Osteocyte (in vitro differentiated cells): ENCODE results near the gene CRACDL. TPM values are rescaled to one million over a fixed set of nuclear protein-coding genes. Genes with fewer than 3 reads are reported as not detected.

Experiments used
- DNase-seq: peaks from one replicate; pipeline ENCODE4 v3.0.0; 2021; ENCODE audit warnings: mixed read lengths; ENCODE audit not compliant: unreplicated experiment; ENCODE audit errors: extremely low spot score
- H3K27ac Mint-ChIP-seq: one replicate; pipeline ENCODE4 v1.8.0; 2021; ENCODE audit warnings: mild to moderate bottlenecking, mixed read lengths; ENCODE audit not compliant: unreplicated experiment
- H3K27me3 Mint-ChIP-seq: one replicate; pipeline ENCODE4 v1.8.0; 2021; ENCODE audit warnings: mixed read lengths; ENCODE audit not compliant: unreplicated experiment
- H3K36me3 Mint-ChIP-seq: one replicate; pipeline ENCODE4 v1.8.0; 2021; ENCODE audit warnings: mixed read lengths; ENCODE audit not compliant: unreplicated experiment
- H3K4me1 Mint-ChIP-seq: one replicate; pipeline ENCODE4 v1.8.0; 2021; ENCODE audit warnings: mixed read lengths; ENCODE audit not compliant: unreplicated experiment
- H3K4me3 Mint-ChIP-seq: one replicate; pipeline ENCODE4 v1.8.0; 2021; ENCODE audit warnings: mild to moderate bottlenecking, moderate library complexity, mixed read lengths; ENCODE audit not compliant: unreplicated experiment
- H3K9me3 Mint-ChIP-seq: one replicate; pipeline ENCODE4 v1.8.0; 2021; ENCODE audit warnings: mixed read lengths; ENCODE audit not compliant: unreplicated experiment
- total RNA-seq: library from RNA; stranded (reverse); gene quantifications from 2 replicates; pipeline ENCODE4 v1.2.1, GENCODE V29; 2021
- TF ChIP-seq, protein P1 (sequence below): fragments of 200-600 bp; sonication (generic); IDR thresholded peaks from 2 replicates; pipeline ENCODE4 v1.5.0; 2021; ENCODE audit warnings: antibody characterized with exemption, mild to moderate bottlenecking, moderate library complexity

CRACDL gene
- total RNA-seq, 1 donor from 2014 or later = 1.3 TPM

DNA sequence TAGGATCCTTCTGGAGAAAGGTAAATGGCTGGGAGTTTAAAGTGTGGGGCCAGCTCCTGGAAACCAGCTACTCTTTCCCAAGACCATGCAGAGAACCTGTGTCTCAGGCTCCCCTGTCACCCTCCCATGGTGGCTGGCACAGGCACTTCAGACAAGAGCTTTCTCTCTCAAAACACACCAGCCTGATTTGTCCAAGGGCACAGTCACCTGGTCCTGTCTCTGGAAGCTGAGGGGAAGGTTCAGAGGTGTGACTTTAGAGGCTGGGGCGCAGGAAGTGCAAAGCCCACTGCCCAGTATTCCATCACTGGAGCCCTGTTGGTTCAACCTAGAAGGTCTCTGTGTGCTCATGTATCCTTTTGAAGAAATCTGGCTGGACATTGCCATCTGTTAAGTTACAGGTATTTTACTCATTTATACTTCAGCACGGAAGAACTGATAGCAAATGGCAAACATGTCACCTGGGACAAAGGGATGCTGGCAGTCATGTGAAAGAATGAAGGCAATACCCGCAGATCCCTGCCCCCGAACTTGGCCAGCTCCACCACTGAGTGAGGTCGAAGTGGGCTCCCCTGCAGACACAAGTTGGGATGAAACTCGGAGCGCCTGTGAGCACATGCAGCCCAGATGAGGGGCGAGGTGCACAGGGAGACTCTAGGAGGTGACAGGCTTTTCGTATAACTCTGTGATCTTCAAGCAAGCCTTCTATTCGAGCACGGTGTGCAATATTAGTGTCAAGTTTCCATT, 108.2 kb downstream of the CRACDL start:
- Mint-ChIP-seq H3K27ac (no peak overlapping the region), H3K4me3 (no peak overlapping the region), H3K27me3 (peaks cover 49% of the 10 kb centered on the region), H3K36me3 (no peaks in the 10 kb centered on the region), H3K4me1 (peaks cover 2% of the 10 kb centered on the region), H3K9me3 (no peaks in the 10 kb centered on the region)
- DNase-seq = no peak
- TF ChIP-seq, protein P1, sequence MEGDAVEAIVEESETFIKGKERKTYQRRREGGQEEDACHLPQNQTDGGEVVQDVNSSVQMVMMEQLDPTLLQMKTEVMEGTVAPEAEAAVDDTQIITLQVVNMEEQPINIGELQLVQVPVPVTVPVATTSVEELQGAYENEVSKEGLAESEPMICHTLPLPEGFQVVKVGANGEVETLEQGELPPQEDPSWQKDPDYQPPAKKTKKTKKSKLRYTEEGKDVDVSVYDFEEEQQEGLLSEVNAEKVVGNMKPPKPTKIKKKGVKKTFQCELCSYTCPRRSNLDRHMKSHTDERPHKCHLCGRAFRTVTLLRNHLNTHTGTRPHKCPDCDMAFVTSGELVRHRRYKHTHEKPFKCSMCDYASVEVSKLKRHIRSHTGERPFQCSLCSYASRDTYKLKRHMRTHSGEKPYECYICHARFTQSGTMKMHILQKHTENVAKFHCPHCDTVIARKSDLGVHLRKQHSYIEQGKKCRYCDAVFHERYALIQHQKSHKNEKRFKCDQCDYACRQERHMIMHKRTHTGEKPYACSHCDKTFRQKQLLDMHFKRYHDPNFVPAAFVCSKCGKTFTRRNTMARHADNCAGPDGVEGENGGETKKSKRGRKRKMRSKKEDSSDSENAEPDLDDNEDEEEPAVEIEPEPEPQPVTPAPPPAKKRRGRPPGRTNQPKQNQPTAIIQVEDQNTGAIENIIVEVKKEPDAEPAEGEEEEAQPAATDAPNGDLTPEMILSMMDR = no peak

DNA sequence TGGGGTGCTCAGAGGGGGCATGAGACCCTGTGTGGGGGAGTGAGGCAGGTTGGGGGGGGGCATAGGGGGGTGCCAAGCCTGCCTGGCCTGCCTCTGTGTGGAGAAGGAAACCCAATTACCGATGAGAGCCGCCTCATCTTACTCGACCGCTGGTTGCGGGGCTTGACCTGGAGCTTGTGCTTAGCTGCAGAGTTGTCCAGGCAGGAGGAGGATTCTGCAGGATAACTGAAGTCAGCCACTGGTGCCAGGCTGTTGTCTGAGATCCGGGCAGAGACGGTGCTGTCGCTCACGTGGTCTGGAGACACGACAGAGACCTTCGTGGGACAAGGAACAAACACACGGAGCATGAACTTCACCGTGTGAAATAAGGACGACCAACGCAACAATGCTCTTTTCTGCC, 109.2 kb downstream of the CRACDL start:
- DNase-seq = no peak
- Mint-ChIP-seq H3K36me3 (no peaks in the 10 kb centered on the region), H3K4me3 (no peak overlapping the region), H3K27ac (no peak overlapping the region), H3K9me3 (no peaks in the 10 kb centered on the region), H3K4me1 (peaks cover 2% of the 10 kb centered on the region), H3K27me3 (peaks cover 47% of the 10 kb centered on the region)
- TF ChIP-seq, protein P1 = no peak

DNA sequence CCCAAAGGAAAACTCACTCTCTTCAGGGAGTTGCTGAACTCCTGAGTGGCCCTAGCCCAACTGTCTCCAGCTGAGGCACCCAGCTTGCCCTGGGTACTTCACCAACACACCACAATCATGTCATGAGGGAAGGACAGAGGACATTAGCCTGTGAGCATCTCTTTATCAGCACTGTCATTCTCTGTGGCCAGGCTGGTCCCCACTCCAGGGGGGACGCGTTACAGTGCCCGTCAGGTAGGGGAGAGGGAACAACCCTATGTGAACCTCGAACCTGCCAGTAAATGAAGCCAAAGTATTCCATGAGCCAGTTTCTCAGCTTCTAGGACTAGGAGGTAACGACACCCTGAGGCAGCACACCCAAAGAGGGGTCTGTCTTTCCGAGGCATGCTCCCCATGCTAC, 110.2 kb downstream of the CRACDL start:
- peaks cover 54% of the 10 kb centered on the region for H3K27me3 Mint-ChIP-seq
- peaks cover 2% of the 10 kb centered on the region for H3K4me1 Mint-ChIP-seq
- TF ChIP-seq, protein P1 = no peak
- no peaks in the 10 kb centered on the region for H3K36me3 Mint-ChIP-seq
- H3K27ac Mint-ChIP-seq = no peak overlapping the region
- H3K4me3 Mint-ChIP-seq = no peak overlapping the region
- H3K9me3 Mint-ChIP-seq = no peaks in the 10 kb centered on the region
- DNase-seq = no peak

DNA sequence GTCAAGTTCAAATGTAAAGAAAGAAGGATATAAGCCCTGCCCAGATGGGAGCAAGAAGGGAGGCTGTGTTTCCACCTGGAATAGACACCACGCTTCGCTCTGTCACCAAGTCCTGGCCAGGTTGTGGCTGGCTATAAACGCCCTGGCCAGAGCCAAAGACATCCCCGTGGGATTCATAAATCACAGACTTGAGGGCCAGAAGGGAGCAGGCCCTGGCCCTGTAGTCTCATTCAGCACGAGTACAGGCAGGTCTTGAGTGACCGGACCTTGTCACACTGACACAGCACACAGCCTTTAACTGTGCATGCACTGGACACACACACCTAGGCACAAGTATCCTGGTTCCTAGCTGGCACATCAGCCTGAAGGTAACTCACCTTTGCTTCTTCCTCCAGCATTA, 110.6 kb downstream of the CRACDL start:
- H3K9me3 Mint-ChIP-seq = no peaks in the 10 kb centered on the region
- H3K27ac Mint-ChIP-seq = no peak overlapping the region
- DNase-seq = no peak
- H3K4me3 Mint-ChIP-seq = no peak overlapping the region
- H3K4me1 Mint-ChIP-seq = peaks cover 2% of the 10 kb centered on the region
- TF ChIP-seq, protein P1 = no peak
- H3K27me3 Mint-ChIP-seq = peaks cover 55% of the 10 kb centered on the region
- no peaks in the 10 kb centered on the region for H3K36me3 Mint-ChIP-seq

DNA sequence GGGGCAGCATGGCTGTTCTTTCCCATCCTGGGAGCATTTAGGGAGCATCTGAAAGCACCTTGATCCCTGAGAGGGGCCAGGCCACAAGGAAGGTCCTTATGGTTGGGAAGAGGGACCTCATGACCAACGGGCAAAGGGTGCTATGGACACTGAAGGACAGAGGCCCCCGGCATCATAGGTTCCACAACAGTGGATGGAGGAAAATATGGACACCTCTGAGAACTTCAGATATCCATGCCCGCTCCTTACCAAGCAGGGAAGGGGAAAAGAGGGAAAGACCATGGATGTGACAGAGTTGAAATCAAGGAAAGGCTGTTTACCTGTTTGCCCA, 111.0 kb downstream of the CRACDL start:
- DNase-seq = no peak
- H3K4me3 Mint-ChIP-seq = no peak overlapping the region
- peaks cover 55% of the 10 kb centered on the region for H3K27me3 Mint-ChIP-seq
- no peak overlapping the region for H3K27ac Mint-ChIP-seq
- no peaks in the 10 kb centered on the region for H3K36me3 Mint-ChIP-seq
- no peaks in the 10 kb centered on the region for H3K9me3 Mint-ChIP-seq
- peaks cover 2% of the 10 kb centered on the region for H3K4me1 Mint-ChIP-seq
- TF ChIP-seq, protein P1 = no peak
